H1 (cell line): ENCODE measurements around the gene ADAT3.

Source experiments
- BRCA1 ChIP-seq: IDR thresholded peaks from 2 replicates; pipeline ENCODE4 v1.6.1; 2012; ENCODE audit warnings: low read depth, low read length, improper control_type of control experiment
- CEBPB ChIP-seq: IDR thresholded peaks from 2 replicates; pipeline ENCODE4 v1.6.1; 2012; ENCODE audit warnings: low read depth, low read length
- CTCF ChIP-seq, 3 experiments: IDR thresholded peaks; 1 replicate in 2 of 3; 2 replicates in 1 of 3; pipeline versions ENCODE4 v1.5.1 to v1.6.1; 2011; ENCODE audit warnings: low read length in 3 of 3, mild to moderate bottlenecking in 3 of 3, inconsistent platforms in 2 of 3, low read depth in 1 of 3, moderate library complexity in 1 of 3; ENCODE audit not compliant: insufficient read depth in 1 of 3; ENCODE audit errors: control extremely low read depth in 1 of 3
- MAFK ChIP-seq: IDR thresholded peaks from 2 replicates; pipeline ENCODE4 v1.6.1; 2012; ENCODE audit warnings: low read depth, mild to moderate bottlenecking, improper control_type of control experiment, low read length
- POLR2A ChIP-seq, 2 experiments: IDR thresholded peaks; 1 replicate in 1 of 2; 2 replicates in 1 of 2; pipeline ENCODE4 v1.6.1; 2011; ENCODE audit warnings: low read depth in 2 of 2, low read length in 2 of 2, mild to moderate bottlenecking in 2 of 2; ENCODE audit errors: control extremely low read depth in 1 of 2
- RAD21 ChIP-seq, 2 experiments: IDR thresholded peaks in 1 of 2; conservative IDR thresholded peaks in 1 of 2; 2 replicates each; pipeline ENCODE4 v1.6.1; 2011; ENCODE audit warnings: low read depth in 2 of 2, low read length in 2 of 2, improper control_type of control experiment in 1 of 2, inconsistent platforms in 1 of 2, mild to moderate bottlenecking in 1 of 2, moderate library complexity in 1 of 2
- RNF2 ChIP-seq: fragments of 200-900, 300-1000 bp; sonication (generic); IDR thresholded peaks from 2 replicates; pipeline ENCODE4 v1.7.1; 2016; ENCODE audit warnings: borderline replicate concordance, low read depth, mild to moderate bottlenecking, antibody characterized with exemption, low read length; ENCODE audit not compliant: poor library complexity, severe bottlenecking; ENCODE audit errors: missing control alignments
- TAF1 ChIP-seq: IDR thresholded peaks from 2 replicates; pipeline ENCODE4 v1.6.1; 2011; ENCODE audit warnings: mild to moderate bottlenecking, low read depth, low read length
- ZNF274 ChIP-seq: IDR thresholded peaks from 2 replicates; pipeline ENCODE4 v1.7.0; 2012; ENCODE audit warnings: low read length, borderline replicate concordance; ENCODE audit errors: extremely low read depth

DNA sequence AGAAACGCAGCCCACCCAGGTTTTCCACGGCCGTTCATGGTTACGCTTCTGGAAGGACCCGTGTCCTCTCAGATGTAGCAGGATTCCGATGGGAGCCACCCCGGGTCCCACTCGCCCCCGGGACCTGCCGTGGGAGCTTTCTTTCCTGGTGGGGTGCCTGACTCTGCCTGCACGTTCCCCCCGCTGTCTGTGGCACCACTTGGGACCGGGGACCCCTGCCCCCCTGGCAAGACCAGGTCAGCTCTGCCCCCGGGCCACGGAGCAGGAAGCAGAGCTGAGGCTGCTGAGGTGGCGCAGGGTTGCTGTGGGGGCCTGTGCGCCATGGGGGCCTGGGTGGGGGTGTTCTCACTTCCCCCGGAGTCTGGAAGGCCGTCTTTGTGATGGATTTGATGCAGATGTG, 47.8 kb downstream of the ADAT3 start:
- no peak for TF ChIP-seq POLR2A (IDR thresholded peaks at IDR 0.05; ENCODE audit: control extremely low read depth in 1 of 2, low read depth in 2 of 2, low read length in 2 of 2)
- TF ChIP-seq CTCF (IDR thresholded peaks at IDR 0.05; ENCODE audit: control extremely low read depth in 1 of 3, insufficient read depth in 1 of 3, low read depth in 1 of 3, low read length in 3 of 3), result no peak
- TF ChIP-seq RNF2, result no peak
- TF ChIP-seq BRCA1, result no peak
- TF ChIP-seq CEBPB, result no peak
- TF ChIP-seq RAD21 (IDR thresholded peaks at IDR 0.05 in 1 of 2, conservative IDR thresholded peaks at IDR 0.05 in 1 of 2; ENCODE audit: low read depth in 2 of 2, low read length in 2 of 2), result no peak
- no peak for TF ChIP-seq MAFK
- no peak for TF ChIP-seq ZNF274
- no peak for TF ChIP-seq TAF1
